Cardiac muscle cell (in vitro differentiated cells and primary cell): ENCODE data around the gene RFNG. TPM values are rescaled to one million over a fixed set of nuclear protein-coding genes. Genes with fewer than 3 reads are reported as not detected.

Experiments used
- DNase-seq, 2 donors: peaks; one replicate each; pipeline versions ENCODE4 v3.0.0 to v3.0.0-alpha.2; 2010 to 2017; ENCODE audit warnings: low read depth in 1 of 2, low spot score in 1 of 2
- H3K27ac ChIP-seq: fragments of 200-600 bp; sonication (generic); 2 replicates; pipeline ENCODE4 v1.5.1; 2016
- H3K27me3 ChIP-seq: fragments of 200-600 bp; sonication (generic); 2 replicates; pipeline ENCODE4 v1.6.0; 2016; ENCODE audit warnings: control low read depth
- H3K36me3 ChIP-seq: fragments of 200-600 bp; sonication (generic); 2 replicates; pipeline ENCODE4 v1.5.1; 2016; ENCODE audit warnings: control low read depth
- H3K4me1 ChIP-seq: fragments of 200-600 bp; sonication (generic); 2 replicates; pipeline ENCODE4 v1.8.1; 2017; ENCODE audit warnings: low read depth, mild to moderate bottlenecking, mixed run types
- H3K4me3 ChIP-seq: fragments of 200-600 bp; sonication (generic); 2 replicates; pipeline ENCODE4 v1.5.1; 2016; ENCODE audit warnings: mild to moderate bottlenecking
- H3K9me3 ChIP-seq: fragments of 200-600 bp; sonication (generic); 2 replicates; pipeline ENCODE4 v1.5.1; 2017; ENCODE audit warnings: low read depth, mild to moderate bottlenecking, control low read depth
- CTCF ChIP-seq: IDR thresholded peaks from 2 replicates; pipeline ENCODE4 v1.5.1; 2012; ENCODE audit warnings: low read depth, mild to moderate bottlenecking, low read length
- polyA plus RNA-seq: library from polyadenylated mRNA; unstranded; fragments of >200 nt; fragmentation: Nextera tagmentation; extraction: Ambion mirVana; gene quantifications from 2 replicates; pipeline ENCODE4 v1.2.1, GENCODE V29; 2016
- total RNA-seq: library from RNA; depleted of rRNA; stranded (reverse); fragments of >200 nt; gene quantifications from 2 replicates; pipeline ENCODE4 v1.2.3, GENCODE V29; 2016

Gene RFNG
- total and polyA plus RNA-seq, 2 experiments from 2014 or later: 94.6 to 98.3 TPM

- peaks cover 42% of the 10 kb centered on the region for H3K36me3 ChIP-seq
Observed at GRCh38 chr17:82094931-82095776, 43.5 kb upstream of the RFNG start.

GRCh38 chr17:82092995-82093751 lies 41.6 kb upstream of the RFNG start:
- no peak for DNase-seq
- Histone ChIP-seq H3K36me3 (peaks cover 60% of the 10 kb centered on the region), H3K4me3 (no peak overlapping the region), H3K27me3 (no peaks in the 10 kb centered on the region), H3K27ac (no peak overlapping the region), H3K4me1 (peaks cover 7% of the 10 kb centered on the region), H3K9me3 (no peaks in the 10 kb centered on the region)
- TF ChIP-seq CTCF: no peak

More at GRCh38 chr17:82094931-82095776, 43.5 kb upstream of the RFNG start:
- Histone ChIP-seq H3K27me3 (no peaks in the 10 kb centered on the region), H3K4me1 (peaks cover 7% of the 10 kb centered on the region), H3K9me3 (no peaks in the 10 kb centered on the region), H3K27ac (no peak overlapping the region), H3K4me3 (no peak overlapping the region)
- TF ChIP-seq CTCF: no peak
- DNase-seq: no peak

GRCh38 chr17:82092628-82092994 lies 41.0 kb upstream of the RFNG start:
- no peaks in the 10 kb centered on the region for H3K9me3 ChIP-seq
- no peak overlapping the region for H3K27ac ChIP-seq
- peaks cover 65% of the 10 kb centered on the region for H3K36me3 ChIP-seq
- H3K27me3 ChIP-seq: no peaks in the 10 kb centered on the region
- peaks cover 7% of the 10 kb centered on the region for H3K4me1 ChIP-seq
- no peak for TF ChIP-seq CTCF
- no peak for DNase-seq
- no peak overlapping the region for H3K4me3 ChIP-seq

- Histone ChIP-seq H3K27me3 (no peaks in the 10 kb centered on the region), H3K36me3 (peaks cover 69% of the 10 kb centered on the region), H3K27ac (no peak overlapping the region), H3K4me3 (no peak overlapping the region), H3K4me1 (peaks cover 7% of the 10 kb centered on the region), H3K9me3 (no peaks in the 10 kb centered on the region)
- no peak for DNase-seq
- no peak for TF ChIP-seq CTCF
Observed at GRCh38 chr17:82092094-82092586, 40.5 kb upstream of the RFNG start.

GRCh38 chr17:82091264-82092066 lies 39.9 kb upstream of the RFNG start:
- H3K4me3 ChIP-seq: no peak overlapping the region
- DNase-seq: no peak
- H3K27ac ChIP-seq: no peak overlapping the region
- H3K36me3 ChIP-seq: peaks cover 75% of the 10 kb centered on the region
- TF ChIP-seq CTCF: no peak
- peaks cover 6% of the 10 kb centered on the region for H3K4me1 ChIP-seq
- H3K27me3 ChIP-seq: no peaks in the 10 kb centered on the region
- H3K9me3 ChIP-seq: no peaks in the 10 kb centered on the region
